Keratinocyte (primary cell): ENCODE results near the gene GSTO2.

Source experiments
- CTCF ChIP-seq, 3 experiments: IDR thresholded peaks in 1 of 3; conservative IDR thresholded peaks in 1 of 3; optimal IDR thresholded peaks in 1 of 3; 2 replicates in 2 of 3; 3 replicates in 1 of 3; pipeline versions ENCODE3 to v1.5.1; 2011; ENCODE audit warnings: low read length in 3 of 3, mild to moderate bottlenecking in 3 of 3, moderate library complexity in 2 of 3, control low read depth in 1 of 3, inconsistent platforms in 1 of 3; ENCODE audit not compliant: insufficient read depth in 2 of 3; ENCODE audit errors: extremely low read depth in 1 of 3
- EZH2 ChIP-seq: IDR thresholded peaks from one replicate; pipeline ENCODE4 v1.6.1; 2012; ENCODE audit warnings: inconsistent platforms, mild to moderate bottlenecking, low read length, moderate library complexity

DNA sequence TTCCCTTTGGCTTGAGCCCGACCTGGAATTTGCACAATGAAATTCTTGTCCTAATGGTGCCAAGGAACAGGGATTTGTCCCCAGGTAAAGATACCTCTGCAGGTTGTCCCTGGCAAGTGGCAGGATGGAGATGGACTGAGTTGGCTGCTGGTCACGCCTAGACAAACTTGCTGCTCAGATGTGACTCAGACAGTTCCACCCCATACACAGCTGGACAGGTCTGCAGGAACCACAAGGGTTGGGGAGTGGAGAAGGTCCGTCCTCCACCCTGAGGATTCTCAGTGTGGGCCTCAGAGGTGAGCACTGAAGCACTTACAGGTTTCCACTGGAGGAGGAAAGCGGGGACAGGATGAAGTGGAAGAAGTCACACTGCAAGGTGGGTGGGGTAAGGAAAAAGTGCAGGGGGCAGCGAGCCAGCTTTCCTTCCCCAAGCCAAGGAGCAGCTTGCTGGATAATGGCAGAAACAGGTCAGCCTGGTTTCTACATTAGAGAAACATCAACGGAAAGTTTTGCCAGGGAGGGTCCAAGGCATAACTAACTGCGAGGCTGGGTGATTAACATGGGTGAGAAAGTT, 48.8 kb downstream of the GSTO2 start:
- no peak for TF ChIP-seq CTCF (optimal IDR thresholded peaks at IDR 0.05 in 1 of 3, IDR thresholded peaks at IDR 0.05 in 1 of 3, conservative IDR thresholded peaks at IDR 0.05 in 1 of 3; ENCODE audit: extremely low read depth in 1 of 3, insufficient read depth in 2 of 3, low read length in 3 of 3)
- no peak for TF ChIP-seq EZH2
